GM21515 (cell line): Measurements from ENCODE around the gene CAGE1.
A peak's percentile ranks its signal among the peaks of the same experiment; 100 is the strongest.

Source experiments
- ATAC-seq: cut with Tn5 transposase; IDR thresholded peaks from one replicate; pipeline ENCODE4 v1.9.1; 2021; ENCODE audit not compliant: unreplicated experiment

The CAGE1 gene

DNA sequence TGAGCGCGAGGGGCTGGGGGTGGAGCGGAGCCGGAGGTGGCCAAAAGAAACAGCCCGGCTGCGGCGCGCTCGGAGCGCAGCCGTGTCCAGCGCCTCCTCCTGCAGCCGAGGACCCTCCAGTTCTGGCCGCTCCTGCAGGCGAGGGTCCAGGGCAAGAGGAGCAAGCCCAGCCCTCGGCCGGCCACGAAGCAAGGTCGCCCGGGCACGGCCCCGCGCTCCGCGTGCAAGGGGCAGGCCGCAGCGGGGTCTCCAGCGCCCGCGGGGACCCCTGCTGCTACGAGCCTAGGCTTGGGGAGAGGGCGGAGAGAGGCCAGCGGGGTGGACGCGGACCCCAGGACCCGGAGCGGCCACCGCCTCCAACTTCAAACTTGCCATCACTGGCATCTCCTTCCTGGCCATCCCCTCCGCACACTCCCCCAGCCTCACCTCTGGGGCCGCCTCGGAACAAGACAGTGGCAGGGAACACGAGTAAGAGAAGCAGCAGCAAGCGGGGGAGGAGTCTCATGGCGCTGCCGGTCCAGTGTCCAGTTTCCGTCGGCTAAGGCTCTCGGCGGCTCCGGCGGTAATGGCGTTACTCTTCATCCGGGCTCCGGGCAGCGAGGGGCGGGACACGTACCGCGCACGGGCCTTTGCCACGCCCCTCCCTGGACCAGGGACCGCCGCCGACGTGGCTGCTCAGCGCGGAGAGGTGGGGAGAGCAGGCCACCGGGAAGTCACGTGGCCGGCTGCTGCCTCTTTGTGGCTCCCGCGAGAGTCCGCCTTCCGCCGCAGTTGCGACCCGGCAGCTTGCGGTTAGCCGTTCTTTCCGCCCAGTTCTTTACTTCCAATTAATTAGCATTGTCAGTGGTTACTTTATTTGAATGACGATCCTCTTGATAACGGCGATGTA is 76.7 kb downstream of the CAGE1 start, which contains the start of gene SSR1:
SSR1 (minus strand) TSS at position 584 of the 889 bp plus-strand sequence; CDS start at position 505, 79 bp downstream.
- ATAC-seq: peak; percentile 97

DNA sequence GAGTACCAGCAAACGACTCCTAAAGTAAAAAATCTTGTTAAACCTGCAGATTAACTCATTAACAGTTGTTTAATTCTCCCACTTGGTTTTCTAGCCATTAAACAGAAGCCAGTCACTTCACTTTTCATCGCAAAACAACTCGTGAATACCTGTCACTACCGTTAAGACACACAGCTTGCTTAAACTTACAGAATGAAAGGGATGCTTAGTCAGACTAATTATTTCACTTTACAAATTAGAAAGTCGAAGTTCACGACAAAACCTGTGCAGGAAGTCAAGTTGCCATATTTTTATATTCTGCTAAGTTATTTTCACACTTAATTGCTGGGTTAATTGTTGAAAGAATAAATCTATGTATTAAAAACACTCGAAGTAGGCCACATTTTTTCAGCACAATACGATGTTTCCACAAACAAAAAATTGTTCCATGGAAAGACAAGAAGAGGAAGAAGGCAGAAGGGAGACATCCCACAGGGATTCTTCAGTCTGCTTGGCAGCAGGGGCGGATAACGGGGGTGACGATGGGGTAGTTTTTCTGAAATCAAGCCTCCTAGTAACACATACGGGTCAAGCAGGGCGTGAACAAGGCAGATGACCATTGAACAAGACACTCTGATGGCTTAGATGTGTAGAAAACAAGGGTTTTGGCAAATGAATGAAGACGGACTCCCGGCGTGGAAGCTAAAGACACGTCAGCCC is 77.5 kb downstream of the CAGE1 start:
- no peak for ATAC-seq

DNA sequence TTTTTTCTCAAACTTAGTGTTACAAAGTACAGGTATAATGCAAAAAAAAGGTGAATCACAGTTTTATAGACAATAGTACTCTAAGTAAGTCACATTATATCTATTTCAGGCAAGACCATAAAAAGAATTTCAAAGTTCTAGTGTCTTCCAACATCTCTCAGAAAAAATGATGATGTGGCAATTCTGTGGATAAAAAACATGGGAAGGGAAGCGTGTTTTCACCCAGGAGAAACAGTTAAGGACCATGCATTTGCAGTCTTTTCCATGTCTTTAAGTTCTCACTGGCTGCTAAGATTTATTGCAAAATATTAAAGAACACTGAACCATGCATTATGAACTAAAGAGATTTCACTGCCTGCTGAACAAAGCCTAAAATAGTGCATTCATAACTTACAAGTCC is 78.4 kb downstream of the CAGE1 start:
- no peak for ATAC-seq

DNA sequence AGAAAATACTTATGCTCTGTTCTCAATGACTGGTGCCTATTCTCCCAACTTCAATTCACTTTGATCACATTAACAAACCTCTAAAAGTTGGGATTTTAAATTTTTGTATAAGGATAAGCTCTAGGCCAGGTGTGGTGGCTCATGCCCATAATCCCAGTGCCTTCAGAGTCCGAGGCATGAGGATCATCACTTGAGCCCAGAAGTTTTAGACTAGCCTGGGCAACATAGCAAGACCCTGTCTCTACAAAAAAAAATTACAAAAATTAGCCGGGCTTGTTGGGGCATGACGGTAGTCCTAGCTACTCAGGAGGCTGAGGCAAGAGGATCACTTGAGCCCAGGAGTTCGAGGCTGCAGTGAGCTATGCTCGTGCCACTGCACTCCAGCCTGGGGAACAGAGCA is 80.5 kb downstream of the CAGE1 start:
- no peak for ATAC-seq

DNA sequence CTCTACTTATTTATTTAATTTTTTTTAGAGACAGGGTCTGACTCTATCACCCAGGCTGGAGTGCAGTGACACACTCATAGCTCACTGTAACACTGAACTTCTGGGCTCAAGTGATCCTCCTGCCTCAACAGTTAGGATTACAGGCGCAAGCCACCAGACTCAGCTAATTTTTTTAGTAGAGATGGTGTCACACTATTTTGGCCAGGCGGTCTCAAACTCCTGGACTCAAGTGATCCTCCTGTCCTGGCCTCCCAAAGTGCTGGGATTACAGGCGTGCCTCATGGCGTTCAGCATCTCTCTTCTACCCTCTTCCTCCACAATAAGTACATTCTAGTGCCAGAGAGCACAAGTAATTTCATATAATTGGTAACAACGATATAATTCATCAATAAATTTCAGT is 82.0 kb downstream of the CAGE1 start:
- ATAC-seq: no peak

DNA sequence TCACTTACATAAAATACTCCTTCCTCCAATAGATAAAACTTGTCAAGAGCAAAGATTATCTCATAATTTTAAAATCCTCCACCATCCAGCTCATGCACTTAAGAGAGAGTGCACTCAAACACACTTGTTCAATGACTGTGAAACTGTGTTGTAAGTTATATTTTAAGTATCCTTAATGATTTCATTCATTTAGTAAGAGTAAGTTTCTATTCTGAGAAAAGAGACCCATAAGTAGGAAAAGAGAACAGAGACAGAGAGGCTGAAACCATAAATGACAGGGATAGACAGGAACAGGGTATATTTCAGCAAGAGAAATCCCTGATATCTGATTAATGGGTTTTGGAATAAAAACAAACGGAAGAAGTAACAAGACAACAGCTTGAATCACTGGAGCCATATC is 84.7 kb downstream of the CAGE1 start:
- no peak for ATAC-seq

DNA sequence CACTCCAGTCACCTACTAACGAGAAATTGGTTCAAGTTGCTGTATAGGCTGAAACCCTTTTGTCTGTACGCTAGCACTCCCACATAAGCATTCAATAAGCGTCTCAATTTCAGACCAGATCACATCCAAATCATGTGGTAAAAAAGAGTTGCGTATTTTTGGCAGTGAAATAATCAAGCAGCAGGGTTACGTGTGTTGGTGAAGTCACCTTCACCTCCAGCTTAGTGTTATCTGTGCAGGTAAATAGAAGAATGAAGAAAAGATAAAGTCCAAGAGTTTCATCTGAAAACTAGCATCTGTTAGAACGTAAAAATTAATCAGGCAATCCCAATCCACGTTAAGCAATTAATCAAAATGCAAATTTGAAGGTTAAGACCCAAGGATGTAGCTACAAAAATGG is 87.8 kb downstream of the CAGE1 start:
- no peak for ATAC-seq

DNA sequence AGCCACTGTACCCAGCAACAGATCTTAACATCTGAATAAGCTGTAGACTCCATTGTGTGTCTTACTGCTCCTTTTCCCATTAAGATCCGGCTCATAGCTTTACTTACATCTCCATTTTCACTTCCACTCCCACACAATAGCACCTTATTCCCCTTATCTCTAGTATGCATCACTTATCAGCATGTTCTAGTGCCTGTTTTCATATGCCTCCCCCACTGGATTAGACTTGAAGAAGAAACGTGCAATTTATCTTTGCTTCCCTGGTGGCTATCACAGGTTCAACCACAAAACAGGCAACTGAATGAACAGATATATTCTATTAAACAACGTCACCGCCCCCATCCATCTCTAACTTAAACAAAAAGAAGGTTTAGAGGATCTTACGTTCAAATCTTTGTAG is 88.6 kb downstream of the CAGE1 start:
- no peak for ATAC-seq

DNA sequence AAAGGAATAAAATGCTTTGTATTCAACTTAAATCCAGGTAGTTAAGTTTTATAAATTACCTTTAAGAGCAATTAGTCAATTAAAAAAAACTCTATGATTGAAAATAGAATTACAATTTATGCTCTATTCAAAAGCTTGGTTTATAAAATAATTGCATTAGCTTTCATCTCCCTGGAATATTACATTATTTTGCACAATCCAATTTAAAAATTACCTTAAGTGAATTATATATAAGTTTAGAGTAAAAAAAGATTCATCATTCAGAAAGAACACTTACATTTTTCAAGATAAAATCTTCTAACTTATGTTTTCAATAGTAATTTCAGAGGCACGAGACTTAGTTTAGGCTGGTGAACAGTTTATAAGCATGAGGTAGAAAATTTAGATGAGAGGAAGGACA is 91.4 kb downstream of the CAGE1 start:
- no peak for ATAC-seq

DNA sequence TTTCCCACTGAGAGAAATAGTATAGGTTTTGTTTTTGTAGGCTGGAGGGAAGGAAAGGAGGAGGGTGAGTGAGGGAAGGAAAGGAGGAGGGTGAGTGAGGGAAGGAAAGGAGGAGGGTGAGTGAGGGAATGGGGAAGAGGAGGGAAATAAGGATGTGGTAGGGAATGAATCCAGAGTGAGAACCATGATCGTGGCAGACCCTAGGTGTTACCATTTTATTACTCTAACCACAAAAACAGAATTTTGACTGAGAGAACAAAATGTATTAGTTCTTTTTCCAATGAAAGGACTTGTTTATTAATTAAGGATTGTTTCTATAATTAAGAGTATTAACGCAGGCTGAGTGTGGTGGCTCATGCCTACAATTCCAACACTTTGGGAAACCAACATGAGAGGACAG is 92.9 kb downstream of the CAGE1 start:
- no peak for ATAC-seq

DNA sequence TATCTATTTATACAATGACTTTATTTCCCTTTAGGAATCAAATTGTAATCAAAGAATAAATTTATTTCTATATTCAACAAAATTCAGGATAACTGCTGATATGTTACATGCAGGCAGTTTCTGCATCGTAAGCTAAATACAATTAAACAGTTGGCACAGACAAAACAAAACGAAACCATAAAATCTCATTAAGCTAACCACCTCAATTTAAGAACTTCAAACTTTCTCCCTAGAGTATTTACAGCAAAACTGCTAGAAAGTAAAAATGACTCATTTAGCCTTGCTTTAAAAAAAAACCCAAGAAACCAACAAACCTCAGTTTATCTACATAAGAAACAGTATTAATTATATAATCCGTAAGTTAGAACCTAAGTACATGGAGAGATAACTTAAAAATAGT is 93.6 kb downstream of the CAGE1 start:
- ATAC-seq: no peak

DNA sequence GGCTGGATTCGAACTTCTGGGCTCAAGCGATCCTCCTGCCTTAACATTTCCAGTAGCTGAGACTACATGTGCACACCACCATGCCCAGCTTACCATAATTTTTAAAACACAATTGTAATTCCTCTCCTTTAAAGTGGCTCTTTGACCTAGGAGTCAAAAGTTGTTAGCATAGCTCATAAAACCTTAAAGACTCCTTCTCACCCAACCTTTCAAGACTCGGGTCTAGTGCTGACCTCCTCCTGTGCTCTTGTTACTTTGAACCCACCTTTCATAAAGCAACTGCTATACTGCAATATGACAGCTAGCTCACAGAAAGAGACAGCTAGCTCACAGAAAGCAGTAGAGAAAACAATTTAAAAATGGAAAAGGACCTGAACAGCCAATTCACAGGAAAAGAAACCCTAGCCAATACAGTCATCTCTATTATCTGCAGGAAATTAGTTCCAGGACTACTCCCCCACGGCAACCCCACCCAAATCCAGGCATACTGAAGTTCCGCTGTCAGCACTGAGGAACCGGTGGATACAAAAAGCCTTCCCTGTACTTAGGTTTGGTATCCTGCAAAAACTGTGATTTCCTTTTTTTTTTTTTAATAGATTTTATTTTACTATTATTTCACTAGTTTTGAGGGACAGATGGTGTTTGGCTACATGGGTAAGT is 96.8 kb downstream of the CAGE1 start:
- no peak for ATAC-seq

DNA sequence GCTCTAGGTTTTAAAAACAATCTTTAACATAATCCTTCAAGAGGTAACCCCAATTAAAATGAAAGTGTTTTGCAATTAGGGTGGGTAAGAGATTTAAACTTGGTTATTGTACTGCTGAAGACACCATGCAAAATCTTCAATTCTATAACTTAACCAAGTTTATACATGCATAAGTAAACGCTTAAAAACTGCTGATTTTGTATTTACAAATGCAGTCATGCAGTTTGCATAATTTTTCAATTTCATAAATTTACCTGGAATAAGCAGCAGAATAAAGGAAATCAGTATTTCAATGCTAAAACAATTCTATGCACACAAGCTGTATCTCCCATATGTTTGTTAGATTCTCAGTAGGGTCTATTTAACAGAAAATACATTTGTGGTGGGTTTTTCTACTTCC is 99.5 kb downstream of the CAGE1 start:
- no peak for ATAC-seq

DNA sequence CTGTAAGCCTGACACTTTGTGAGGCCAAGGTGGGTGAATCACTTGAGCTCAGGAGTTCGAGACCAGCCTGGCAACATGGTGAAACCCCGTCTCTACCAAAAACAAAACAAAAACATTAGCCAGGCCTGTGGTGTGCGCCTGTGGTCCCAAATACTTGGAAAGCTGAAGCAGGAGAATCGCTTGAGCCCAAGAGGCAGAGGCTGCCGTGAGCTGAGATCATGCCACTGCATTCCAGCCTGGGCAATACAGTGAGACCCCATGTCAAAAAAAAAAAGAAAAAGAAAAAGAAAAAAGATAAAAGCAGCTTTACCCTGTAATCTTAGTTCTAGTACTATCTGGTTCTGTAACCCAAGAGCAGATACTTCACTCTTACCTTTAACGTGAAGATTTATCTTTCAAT is 104.1 kb downstream of the CAGE1 start:
- no peak for ATAC-seq

DNA sequence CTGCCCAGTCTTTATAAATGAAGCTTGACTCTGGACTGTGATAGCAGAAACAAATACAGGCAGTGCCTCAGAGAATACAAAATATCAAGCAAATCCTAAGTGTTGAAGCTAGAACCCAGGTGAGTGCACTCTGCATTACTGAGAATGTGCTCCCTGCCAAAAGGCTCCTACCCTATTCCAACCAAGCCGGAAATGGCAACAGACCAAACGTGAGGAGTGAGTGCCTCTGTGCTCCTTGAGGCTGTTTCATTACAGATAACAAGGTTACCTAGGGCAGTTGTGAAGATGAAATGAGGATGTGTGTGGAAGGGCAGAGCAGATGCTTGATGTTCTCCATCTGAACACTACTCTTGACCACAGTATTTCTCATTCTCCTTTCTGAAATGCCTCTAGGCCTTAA is 105.9 kb downstream of the CAGE1 start:
- ATAC-seq: no peak

DNA sequence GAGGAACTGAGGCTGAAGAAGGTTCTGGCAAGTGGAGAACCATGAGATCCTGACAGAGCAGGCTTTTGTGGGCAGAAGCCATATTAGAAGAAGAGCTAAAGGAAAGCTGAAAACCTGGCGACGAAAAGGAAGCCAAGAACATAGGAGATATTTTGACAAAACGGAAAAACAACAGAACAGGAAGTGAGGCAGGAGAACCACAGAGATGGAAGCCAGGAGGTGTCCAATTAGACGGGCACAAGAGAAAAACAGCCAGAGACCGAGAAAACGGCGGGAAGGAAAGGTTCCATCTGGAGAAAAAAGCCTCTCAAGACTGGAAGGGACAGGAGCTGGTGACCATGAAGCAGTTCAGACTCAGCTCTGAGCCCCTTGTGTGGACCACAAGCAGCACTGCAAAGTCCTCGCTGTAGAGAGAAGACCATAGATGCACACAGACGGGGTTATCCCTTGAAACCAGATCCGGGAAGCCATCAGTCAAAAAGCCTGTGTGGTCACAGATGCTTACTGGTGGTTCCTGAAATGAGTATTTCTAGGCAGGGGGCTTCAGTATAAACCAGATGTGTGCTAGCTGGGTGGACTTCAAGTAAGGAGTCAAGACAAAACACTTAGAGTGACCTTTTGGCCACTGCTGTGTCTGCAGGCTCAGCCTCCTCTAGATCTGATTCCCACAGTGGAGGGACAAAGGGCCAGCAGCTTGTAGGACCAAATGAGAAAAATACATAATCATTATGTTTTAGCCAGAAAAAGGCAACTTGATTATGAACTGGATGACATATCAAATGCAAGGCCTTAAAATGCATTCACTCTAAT is 107.2 kb downstream of the CAGE1 start:
- no peak for ATAC-seq
